GM21786 (cell line): Measurements from ENCODE around the gene CCDC51.
"Not testable (repeated sequence)": the region's sequence is repeated elsewhere in the genome, so short reads cannot be mapped to it uniquely, and the experiment has no call there.

ENCODE experiments used
- ATAC-seq: cut with Tn5 transposase; IDR thresholded peaks from one replicate; pipeline ENCODE4 v1.9.1; 2021; ENCODE audit not compliant: unreplicated experiment

The CCDC51 gene

GRCh38 chr3:48439820-48440589 lies at the start of gene CCDC51, which contains the start of gene TMA7:
TSS of gene CCDC51 (minus strand) at chr3:48440119. CDS start at chr3:48435128, 4,991 bp downstream.
TSS of gene TMA7 (plus strand) at chr3:48440257. CDS start at chr3:48440297, 40 bp downstream.
- ATAC-seq, result peak; percentile 93

- no peak for ATAC-seq
These were observed 47.0 kb upstream of the CCDC51 start for GRCh38 chr3:48486952-48487351.

- ATAC-seq, result not testable (repeated sequence)
These were observed 42.9 kb upstream of the CCDC51 start for GRCh38 chr3:48482822-48483221.

DNA sequence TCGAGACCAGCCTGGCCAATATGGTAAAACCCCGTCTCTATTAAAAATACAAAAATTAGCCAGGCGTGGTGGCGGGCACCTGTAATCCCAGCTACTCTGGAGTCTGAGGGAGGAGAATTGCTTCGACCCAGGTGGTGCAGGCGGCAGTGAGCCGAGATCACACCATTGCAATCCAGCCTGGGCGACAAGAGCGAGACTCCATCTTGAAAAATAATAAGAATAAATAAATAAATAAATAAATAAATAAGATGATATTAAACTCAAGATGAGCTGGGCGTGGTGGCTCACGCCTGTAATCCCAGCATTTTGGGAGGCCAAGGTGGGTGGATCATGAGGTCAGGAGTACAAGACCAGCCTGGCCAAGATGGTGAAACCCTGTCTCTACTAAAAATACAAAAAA lies 41.0 kb upstream of the CCDC51 start:
- ATAC-seq, result not testable (repeated sequence)

DNA sequence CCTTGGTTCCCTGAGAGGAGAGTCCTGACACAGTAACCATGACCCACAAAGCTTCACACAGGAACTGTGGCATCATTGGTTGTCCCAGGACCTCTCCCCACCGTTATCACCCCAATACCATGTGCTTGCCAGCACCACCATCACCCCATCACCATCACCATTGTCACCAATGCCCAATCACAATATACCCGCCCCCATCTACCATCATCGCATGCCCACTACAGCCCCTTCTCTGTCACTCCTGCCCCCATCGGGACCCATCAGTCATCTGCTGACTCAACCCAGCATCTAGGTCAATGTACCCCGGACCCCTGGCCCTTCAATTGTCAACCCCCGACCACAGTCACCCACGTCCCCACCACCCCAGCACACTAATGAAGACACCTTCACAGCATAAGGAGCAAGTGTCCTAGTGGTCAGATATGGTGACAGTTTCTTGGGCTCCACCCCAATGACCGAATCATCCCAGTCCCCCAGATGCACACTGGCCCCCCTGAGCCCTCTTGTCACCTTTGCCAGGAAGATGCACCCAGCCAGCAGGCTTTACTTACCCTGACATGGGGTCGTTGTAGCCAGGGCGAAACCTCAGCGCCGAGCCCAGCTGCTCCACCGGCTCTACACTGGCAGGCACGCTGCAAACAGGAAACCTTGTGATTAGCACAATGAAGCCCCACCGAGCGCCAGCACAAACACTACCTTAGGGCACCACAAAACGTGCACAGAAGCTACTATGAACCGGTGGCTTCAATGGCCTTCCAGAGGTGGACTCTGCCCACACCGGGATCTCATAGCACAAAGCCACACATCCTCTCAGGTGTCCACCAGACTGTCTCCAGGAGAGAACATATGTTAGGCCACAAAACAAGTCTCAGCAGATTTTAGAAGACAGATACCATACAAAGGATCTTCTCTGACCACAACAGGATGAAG lies 39.0 kb upstream of the CCDC51 start:
- no peak for ATAC-seq

GRCh38 chr3:48477959-48478520 lies 38.1 kb upstream of the CCDC51 start:
- no peak for ATAC-seq

DNA sequence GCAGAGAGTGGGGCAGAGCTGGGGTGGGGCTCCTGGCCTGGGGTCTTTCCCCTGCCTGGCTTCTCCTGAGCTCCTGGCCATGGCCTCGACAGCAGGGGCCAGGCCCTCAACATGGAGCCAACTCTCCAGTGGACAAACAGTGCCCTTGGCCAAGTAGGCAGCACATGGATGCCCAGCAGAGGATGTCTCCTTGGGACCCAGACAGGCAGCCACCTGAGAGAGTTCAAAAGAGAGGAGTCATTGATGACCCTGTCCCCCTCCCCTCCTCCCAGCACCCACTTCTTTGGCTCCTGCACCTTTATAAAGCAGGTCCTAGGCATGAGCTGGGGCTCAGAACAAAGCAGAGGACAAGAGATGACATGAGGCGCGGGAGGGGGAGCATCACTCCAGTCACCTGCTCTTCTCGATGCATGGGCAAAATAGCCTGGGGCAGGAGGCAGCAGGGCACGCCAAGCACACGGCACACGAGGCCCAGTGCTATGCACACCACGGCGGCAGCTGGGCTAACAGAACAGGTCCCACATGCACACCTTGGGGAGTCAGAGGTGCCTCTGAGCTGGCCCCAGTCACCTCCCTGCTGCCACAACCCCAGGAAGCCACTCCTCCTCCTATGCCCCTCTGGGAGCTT lies 36.6 kb upstream of the CCDC51 start:
- ATAC-seq, result no peak

DNA sequence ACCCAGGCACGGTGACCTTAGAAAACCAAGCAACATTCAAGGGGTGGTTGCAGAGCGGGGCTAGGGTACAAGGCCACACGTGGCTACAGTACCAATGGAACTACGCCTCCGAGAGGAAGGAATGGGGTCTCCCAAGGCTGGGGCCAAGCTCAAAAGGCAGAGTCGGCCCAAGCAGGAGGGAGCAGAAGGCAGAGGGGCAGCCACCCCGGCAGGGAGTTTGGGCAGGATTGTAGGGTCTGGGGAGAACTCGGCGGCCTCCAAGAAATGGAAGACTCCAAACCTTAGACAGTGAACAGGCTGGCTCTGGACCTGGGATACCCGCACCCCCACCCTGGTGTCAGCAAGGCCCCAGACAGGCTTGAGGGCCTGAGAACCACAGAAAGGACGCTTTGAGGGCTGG lies 35.3 kb upstream of the CCDC51 start:
- ATAC-seq, result no peak

GRCh38 chr3:48474619-48475018 lies 34.7 kb upstream of the CCDC51 start:
- ATAC-seq, result no peak

DNA sequence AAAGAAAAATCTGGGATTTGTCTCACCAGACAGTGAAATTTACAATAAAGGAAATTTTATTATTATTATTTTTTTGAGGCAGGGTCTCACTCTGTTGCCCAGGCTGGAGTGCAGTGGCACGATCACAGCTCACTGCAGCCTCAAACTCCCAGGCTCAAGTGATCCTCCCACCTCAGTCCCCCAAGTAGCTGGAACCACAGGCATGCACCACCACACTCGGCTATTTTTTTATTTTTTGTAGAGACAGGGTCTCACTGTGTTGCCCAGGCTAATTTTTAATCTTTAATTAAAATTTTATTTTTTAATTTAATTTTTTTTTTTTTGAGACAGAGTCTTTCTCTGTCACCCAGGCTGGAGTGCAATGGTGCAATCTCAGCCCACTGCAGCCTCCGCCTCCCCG lies 34.1 kb upstream of the CCDC51 start:
- ATAC-seq, result not testable (repeated sequence)

DNA sequence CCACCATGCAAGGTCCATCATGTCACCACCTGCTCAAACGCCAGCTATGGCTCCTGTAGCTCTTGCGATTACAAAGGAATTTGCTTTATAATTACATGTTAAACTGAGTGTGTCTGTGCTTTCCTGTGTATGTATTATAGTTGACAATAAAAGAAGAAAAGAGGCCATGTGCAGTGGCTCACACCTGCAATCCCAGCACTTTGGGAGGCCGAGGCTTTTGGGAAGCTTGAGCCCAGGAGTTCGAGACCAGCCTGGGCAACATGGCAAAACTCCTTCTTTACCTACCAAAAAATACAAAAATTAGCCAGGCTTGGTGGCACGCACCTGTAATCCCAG lies 33.7 kb upstream of the CCDC51 start:
- no peak for ATAC-seq

- ATAC-seq, result peak; percentile 78
These were observed 33.2 kb upstream of the CCDC51 start for GRCh38 chr3:48472923-48473616.

- peak; percentile 2 for ATAC-seq
These were observed 32.7 kb upstream of the CCDC51 start for GRCh38 chr3:48472673-48472922.

DNA sequence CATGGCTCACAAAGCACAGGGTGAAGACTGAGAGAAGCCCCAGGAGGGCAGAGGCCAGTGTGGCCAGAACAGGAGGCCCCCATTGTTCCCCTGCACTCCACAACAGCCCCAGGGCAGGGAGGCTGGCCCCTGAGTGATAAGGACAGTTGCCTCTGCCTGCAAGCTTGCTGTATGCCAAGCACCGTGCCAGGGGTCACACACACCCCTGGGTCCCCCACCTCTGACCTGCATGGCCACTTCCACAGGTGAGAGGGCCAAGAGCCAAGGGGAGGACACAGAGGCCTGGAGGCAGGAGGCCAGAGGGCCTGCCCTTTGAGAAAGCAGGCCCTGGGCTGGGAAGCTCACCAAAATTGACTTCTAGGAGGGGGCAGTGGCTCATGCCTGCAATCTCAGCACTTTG lies 30.4 kb upstream of the CCDC51 start:
- ATAC-seq, result no peak

DNA sequence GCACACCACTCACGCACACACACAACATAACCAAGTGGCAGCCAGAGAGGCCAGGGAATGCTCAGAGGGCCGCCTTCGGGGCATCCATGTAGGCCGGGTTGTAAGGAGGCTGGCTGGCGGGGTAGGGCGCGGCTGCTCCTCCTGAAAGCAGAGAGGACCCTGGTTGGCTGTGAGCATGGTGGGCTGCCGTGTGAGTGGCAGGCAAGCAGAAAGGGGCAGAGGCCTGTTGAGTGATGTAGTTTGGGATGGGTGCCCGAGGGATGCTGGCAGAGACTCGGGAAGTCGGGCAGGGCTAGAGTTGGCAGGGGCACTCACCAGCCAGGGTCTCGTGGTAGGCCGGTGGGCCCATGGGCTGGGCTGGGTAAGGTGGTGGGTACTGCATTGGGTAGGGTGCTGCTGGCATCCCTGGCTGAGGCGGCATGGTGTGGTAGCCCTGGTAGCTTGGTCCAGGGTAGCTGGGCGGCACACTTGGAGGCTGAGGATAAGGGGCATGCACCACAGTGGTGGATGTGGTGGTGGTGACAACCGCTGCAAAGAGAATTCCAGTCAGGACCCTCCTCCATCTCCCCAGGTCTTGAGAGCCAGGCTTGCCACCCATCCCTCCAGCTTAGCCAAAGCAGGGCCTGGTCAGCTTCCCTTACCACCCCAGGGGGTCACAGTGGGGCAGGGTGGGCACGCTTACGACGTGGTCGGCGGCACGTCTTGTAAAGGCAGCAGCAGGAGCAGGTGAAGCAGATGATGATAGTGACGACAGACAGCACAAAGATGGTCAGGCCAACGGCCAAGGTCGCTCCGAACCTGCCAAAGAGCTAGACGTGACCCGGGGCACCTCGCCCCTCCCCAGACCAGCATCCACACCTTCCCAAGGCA lies 29.4 kb upstream of the CCDC51 start:
- ATAC-seq, result no peak

DNA sequence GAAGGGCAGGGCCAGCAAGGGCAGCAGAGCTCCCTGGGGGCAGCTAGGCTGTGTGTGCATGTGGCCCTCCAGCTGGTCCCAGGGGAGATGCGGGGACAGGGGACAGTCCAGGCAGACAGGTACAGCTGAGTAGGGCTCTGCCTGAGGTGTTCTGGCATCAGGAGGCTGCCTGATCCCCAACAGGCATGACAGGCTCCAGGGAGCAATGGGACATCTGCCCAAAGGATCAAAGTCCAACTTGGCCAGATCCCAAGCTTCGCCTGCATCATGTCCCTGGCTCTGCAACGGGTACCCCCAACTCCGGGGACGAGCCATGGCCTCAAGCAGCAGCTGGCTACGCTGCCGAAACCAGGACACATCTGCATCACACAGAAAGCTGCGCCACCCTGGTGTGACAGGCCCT lies 28.4 kb upstream of the CCDC51 start:
- no peak for ATAC-seq

DNA sequence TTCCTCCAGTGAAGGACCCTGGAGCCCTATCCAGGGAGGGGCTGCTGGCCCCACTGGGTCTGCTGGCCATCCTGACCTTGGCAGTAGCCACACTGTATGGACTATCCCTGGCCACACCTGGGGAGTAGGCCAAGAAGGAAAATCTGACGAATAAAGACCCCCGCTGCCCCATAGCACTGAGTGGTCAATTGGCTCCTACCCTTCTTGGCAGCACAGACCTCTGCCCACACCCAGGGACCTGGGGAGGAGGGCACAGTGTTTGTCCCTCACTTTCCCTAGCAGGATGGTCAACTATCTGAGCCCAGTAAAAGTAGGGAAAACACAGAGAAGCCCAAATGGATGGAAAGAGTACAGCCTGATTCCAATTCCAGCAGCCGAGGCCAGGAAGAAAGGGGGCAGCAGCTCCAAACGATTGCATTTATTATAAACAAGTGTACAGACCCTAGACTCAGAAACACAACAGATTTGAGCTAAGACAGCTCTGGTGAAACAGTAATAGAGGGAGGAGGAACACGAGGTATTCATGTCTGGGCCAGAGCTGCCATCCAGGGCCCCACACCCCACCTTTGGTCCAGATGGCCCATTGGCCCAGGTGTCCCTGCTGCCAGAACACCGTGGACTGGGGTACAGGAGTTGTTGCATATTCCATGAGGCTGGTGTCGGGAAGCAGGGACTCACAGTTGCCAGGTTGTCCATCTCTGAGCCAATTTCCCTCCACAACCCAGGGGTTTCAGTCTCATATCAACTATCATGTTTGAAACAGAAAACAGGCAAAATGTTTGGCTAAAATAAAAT lies 27.8 kb upstream of the CCDC51 start:
- no peak for ATAC-seq

GRCh38 chr3:48467110-48467454 lies 27.2 kb upstream of the CCDC51 start:
- ATAC-seq, result no peak

- ATAC-seq, result no peak
These were observed 26.6 kb upstream of the CCDC51 start for GRCh38 chr3:48466386-48467109.
